ENCODE results near the gene LMO1.

The LMO1 gene

GRCh38 chr11:8243458-8243857 is 20.2 kb downstream of the LMO1 start:
- no peak for DNase-seq (ENCODE audit: extremely low spot score)
- ChIA-PET POLR2A (no interaction called here), CTCF (interaction anchor here (1.0 kb wide), 1 partner anchor 24 kb away, joined by 3 read pairs; no protein-coding TSS in a partner anchor)
- no peak for TF ChIP-seq FOXA1 (IDR thresholded peaks at IDR 0.05)
- no peak for TF ChIP-seq CTBP1 (IDR thresholded peaks at IDR 0.05; ENCODE audit: borderline replicate concordance)
- no peak for TF ChIP-seq TARDBP (IDR thresholded peaks at IDR 0.05)
- TF ChIP-seq LEF1 (IDR thresholded peaks at IDR 0.05; ENCODE audit: borderline replicate concordance): no peak
- no peak for TF ChIP-seq PKNOX1 (IDR thresholded peaks at IDR 0.05)
- no peak for TF ChIP-seq L3MBTL2 (conservative IDR thresholded peaks at IDR 0.05)
- TF ChIP-seq ZNF384 (IDR thresholded peaks at IDR 0.05): no peak
- TF ChIP-seq SP1 (IDR thresholded peaks at IDR 0.05): no peak
- no peak for TF ChIP-seq BHLHE40 (IDR thresholded peaks at IDR 0.05; ENCODE audit: borderline replicate concordance)
- no peak for TF ChIP-seq FOXK2 (IDR thresholded peaks at IDR 0.05)

GRCh38 chr11:8242499-8243280 is 21.0 kb downstream of the LMO1 start:
- POLR2A ChIA-PET: no interaction called here
- no peak for DNase-seq (ENCODE audit: extremely low spot score)

GRCh38 chr11:8242118-8242475 is 21.6 kb downstream of the LMO1 start:
- no peak for TF ChIP-seq L3MBTL2 (conservative IDR thresholded peaks at IDR 0.05)
- TF ChIP-seq FOXA1 (IDR thresholded peaks at IDR 0.05): no peak
- TF ChIP-seq TARDBP (IDR thresholded peaks at IDR 0.05): no peak
- TF ChIP-seq NFRKB (IDR thresholded peaks at IDR 0.05): no peak
- TF ChIP-seq ZNF384 (IDR thresholded peaks at IDR 0.05): no peak
- no peak for TF ChIP-seq CTBP1 (IDR thresholded peaks at IDR 0.05; ENCODE audit: borderline replicate concordance)
- TF ChIP-seq BHLHE40 (IDR thresholded peaks at IDR 0.05; ENCODE audit: borderline replicate concordance): no peak
- TF ChIP-seq HDGF (IDR thresholded peaks at IDR 0.05; ENCODE audit: borderline replicate concordance): no peak
- TF ChIP-seq PKNOX1 (IDR thresholded peaks at IDR 0.05): no peak
- no peak for TF ChIP-seq ELF4 (IDR thresholded peaks at IDR 0.05)
- no peak for TF ChIP-seq FOXK2 (IDR thresholded peaks at IDR 0.05)
- TF ChIP-seq FOXM1 (IDR thresholded peaks at IDR 0.05; ENCODE audit: borderline replicate concordance): no peak
- TF ChIP-seq LEF1 (IDR thresholded peaks at IDR 0.05; ENCODE audit: borderline replicate concordance): no peak
- no peak for TF ChIP-seq SP1 (IDR thresholded peaks at IDR 0.05)
- POLR2A ChIA-PET: no interaction called here
- CTCF ChIA-PET: no interaction called here
- no peak for DNase-seq (ENCODE audit: extremely low spot score)

More at GRCh38 chr11:8242499-8243280, 21.0 kb downstream of the LMO1 start:
- CTCF ChIA-PET: no interaction called here
- TF ChIP-seq FOXM1 (IDR thresholded peaks at IDR 0.05; ENCODE audit: borderline replicate concordance) (no peak), SUZ12 (IDR thresholded peaks at IDR 0.05) (no peak), FOXK2 (IDR thresholded peaks at IDR 0.05) (no peak), FOXA1 (IDR thresholded peaks at IDR 0.05) (no peak), LEF1 (IDR thresholded peaks at IDR 0.05; ENCODE audit: borderline replicate concordance) (no peak), TARDBP (IDR thresholded peaks at IDR 0.05) (no peak), L3MBTL2 (conservative IDR thresholded peaks at IDR 0.05) (no peak), PKNOX1 (IDR thresholded peaks at IDR 0.05) (no peak), BHLHE40 (IDR thresholded peaks at IDR 0.05; ENCODE audit: borderline replicate concordance) (no peak), SP1 (IDR thresholded peaks at IDR 0.05) (no peak), CTBP1 (IDR thresholded peaks at IDR 0.05; ENCODE audit: borderline replicate concordance) (no peak), ELF4 (IDR thresholded peaks at IDR 0.05) (no peak), ZNF384 (IDR thresholded peaks at IDR 0.05) (no peak)

- DNase-seq (ENCODE audit: extremely low spot score): no peak
- ChIA-PET CTCF (no interaction called here), POLR2A (no interaction called here)
- TF ChIP-seq L3MBTL2 (conservative IDR thresholded peaks at IDR 0.05) (no peak), ARNT (IDR thresholded peaks at IDR 0.05) (no peak)
These were observed 22.1 kb downstream of the LMO1 start for GRCh38 chr11:8241373-8242117.

- POLR2A ChIA-PET: no interaction called here
- CTCF ChIA-PET: no interaction called here
- TF ChIP-seq FOXM1 (IDR thresholded peaks at IDR 0.05; ENCODE audit: borderline replicate concordance) (no peak), LEF1 (IDR thresholded peaks at IDR 0.05; ENCODE audit: borderline replicate concordance) (no peak), TARDBP (IDR thresholded peaks at IDR 0.05) (no peak), FOXK2 (IDR thresholded peaks at IDR 0.05) (no peak), PKNOX1 (IDR thresholded peaks at IDR 0.05) (no peak), SP1 (IDR thresholded peaks at IDR 0.05) (no peak), CTBP1 (IDR thresholded peaks at IDR 0.05; ENCODE audit: borderline replicate concordance) (no peak), ZNF384 (IDR thresholded peaks at IDR 0.05) (no peak), SUZ12 (IDR thresholded peaks at IDR 0.05) (no peak), FOXA1 (IDR thresholded peaks at IDR 0.05) (no peak), BHLHE40 (IDR thresholded peaks at IDR 0.05; ENCODE audit: borderline replicate concordance) (no peak), ARNT (IDR thresholded peaks at IDR 0.05) (no peak), HDGF (IDR thresholded peaks at IDR 0.05; ENCODE audit: borderline replicate concordance) (no peak), NFRKB (IDR thresholded peaks at IDR 0.05) (no peak), L3MBTL2 (conservative IDR thresholded peaks at IDR 0.05) (no peak), ELF4 (IDR thresholded peaks at IDR 0.05) (no peak)
- DNase-seq (ENCODE audit: extremely low spot score): no peak
These were observed 24.0 kb downstream of the LMO1 start for GRCh38 chr11:8239536-8240228.
